Brain microvascular endothelial cell (primary cell): ENCODE measurements around the gene ADIPOQ.
"Not testable (repeated sequence)": the region's sequence is repeated elsewhere in the genome, so short reads cannot be mapped to it uniquely, and the experiment has no call there.

Source experiments
- DNase-seq: peaks from one replicate; pipeline ENCODE4 v3.0.0-alpha.2; 2020
- H3K27ac ChIP-seq: fragments of 250-450 bp; sonication (Bioruptor Pico); 2 replicates; pipeline ENCODE4 v1.5.1; 2020; ENCODE audit warnings: mild to moderate bottlenecking, moderate library complexity
- H3K27me3 ChIP-seq: fragments of 250-450 bp; sonication (Bioruptor Pico); replicated peaks from 2 replicates; pipeline ENCODE4 v1.5.1; 2020; ENCODE audit warnings: mild to moderate bottlenecking
- H3K36me3 ChIP-seq: fragments of 250-450 bp; sonication (Bioruptor Pico); replicated peaks from 2 replicates; pipeline ENCODE4 v1.5.1; 2020; ENCODE audit warnings: mild to moderate bottlenecking
- H3K4me3 ChIP-seq: 2 replicates; pipeline ENCODE4 v1.5.1; 2011; ENCODE audit warnings: low read depth, mild to moderate bottlenecking, control low read depth, low read length, moderate library complexity
- CTCF ChIP-seq: IDR thresholded peaks from 2 replicates; pipeline ENCODE4 v1.5.1; 2011; ENCODE audit warnings: low read depth, mild to moderate bottlenecking, moderate library complexity, low read length, control low read depth, inconsistent platforms; ENCODE audit errors: missing control alignments
- in situ Hi-C: cut with HindIII; loops from 2 replicates; pipeline ENCODE4 v1.10.0; 2017; ENCODE audit warnings: low sequenced_read_pairs, low pct_ligation_motif_present

ADIPOQ gene

GRCh38 chr3:186845756-186846155 is 3.2 kb downstream of the ADIPOQ start:
- H3K27ac ChIP-seq, result no peak overlapping the region
- H3K36me3 ChIP-seq, result no peaks in the 10 kb centered on the region
- DNase-seq, result no peak
- no peak for TF ChIP-seq CTCF
- in situ Hi-C loops, result no loop called here
- H3K27me3 ChIP-seq, result peaks cover 3% of the 10 kb centered on the region
- no peak overlapping the region for H3K4me3 ChIP-seq

DNA sequence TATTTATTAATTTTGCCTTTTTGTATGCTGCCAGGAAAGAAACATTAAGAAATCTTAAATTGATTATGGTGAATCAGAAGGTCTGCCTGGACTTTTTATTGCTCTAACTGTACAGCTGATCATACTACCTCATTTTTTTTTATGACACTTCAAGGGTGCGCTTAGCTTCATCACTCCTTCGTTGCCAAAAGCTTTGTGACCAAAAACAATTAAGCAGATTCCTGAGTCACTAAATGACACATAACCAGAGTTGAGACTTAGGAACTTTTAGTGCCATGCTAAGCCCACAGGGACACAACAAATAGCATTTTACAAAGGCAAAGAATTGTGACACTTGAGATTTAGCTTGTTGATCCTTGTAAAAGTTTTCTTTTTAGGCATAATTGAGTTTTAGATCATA is 4.9 kb downstream of the ADIPOQ start:
- in situ Hi-C loops, result no loop called here
- no peak overlapping the region for H3K27ac ChIP-seq
- H3K4me3 ChIP-seq, result no peak overlapping the region
- no peaks in the 10 kb centered on the region for H3K36me3 ChIP-seq
- H3K27me3 ChIP-seq, result peaks cover 3% of the 10 kb centered on the region
- no peak for DNase-seq
- no peak for TF ChIP-seq CTCF

DNA sequence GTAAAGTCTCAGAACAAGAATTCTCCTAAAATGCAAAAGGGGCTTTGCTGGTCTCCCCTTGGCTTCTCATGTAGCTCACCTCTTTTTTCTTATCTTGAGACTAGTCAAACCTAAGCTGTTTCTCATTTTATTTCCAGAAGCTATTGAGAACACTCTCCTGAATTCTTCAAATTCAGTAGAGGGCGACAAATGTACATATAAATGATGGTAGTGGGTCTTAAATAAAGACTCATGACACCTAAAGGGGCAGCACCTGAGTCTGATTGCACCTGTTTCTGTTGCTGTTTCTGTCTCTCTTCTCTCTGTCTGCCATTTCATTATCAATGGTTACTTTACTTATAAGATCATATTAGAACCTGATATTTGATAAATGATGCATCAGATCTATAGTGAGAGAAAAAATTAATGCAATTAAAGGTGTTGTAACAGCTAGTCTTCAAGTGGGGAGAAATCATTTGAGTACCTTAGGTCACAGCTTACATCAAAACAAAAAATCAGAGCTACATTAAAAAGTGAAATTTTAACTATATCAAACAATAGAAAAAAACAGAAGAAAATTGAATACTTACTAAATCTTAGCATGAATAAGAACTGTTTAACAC is 7.0 kb downstream of the ADIPOQ start:
- Histone ChIP-seq H3K4me3 (no peak overlapping the region), H3K27ac (no peak overlapping the region), H3K27me3 (peaks cover 3% of the 10 kb centered on the region), H3K36me3 (no peaks in the 10 kb centered on the region)
- peak; percentile 37 for TF ChIP-seq CTCF
- no peak for DNase-seq
- in situ Hi-C loops, result no loop called here

DNA sequence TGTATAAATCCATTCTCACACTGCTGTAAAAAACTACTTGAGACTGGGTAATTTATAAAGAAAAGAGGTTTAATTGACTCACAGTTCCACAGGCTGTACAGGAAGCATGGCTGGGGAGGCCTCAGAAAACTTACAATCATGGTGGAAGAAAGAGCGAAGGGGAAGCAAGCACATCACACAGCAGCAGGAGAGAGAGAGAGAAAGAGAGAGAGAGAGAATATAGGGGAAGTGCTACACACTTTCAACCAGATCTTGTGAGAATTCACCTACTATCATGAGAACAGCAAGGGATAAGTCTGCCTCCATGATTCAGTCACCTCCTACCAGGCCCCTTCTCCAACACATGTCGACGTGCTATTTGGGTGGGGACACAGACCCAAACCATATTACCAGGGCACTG is 9.3 kb downstream of the ADIPOQ start:
- H3K27me3 ChIP-seq, in situ Hi-C loops, H3K27ac ChIP-seq, DNase-seq, H3K4me3 ChIP-seq, H3K36me3 ChIP-seq: not testable (repeated sequence)

DNA sequence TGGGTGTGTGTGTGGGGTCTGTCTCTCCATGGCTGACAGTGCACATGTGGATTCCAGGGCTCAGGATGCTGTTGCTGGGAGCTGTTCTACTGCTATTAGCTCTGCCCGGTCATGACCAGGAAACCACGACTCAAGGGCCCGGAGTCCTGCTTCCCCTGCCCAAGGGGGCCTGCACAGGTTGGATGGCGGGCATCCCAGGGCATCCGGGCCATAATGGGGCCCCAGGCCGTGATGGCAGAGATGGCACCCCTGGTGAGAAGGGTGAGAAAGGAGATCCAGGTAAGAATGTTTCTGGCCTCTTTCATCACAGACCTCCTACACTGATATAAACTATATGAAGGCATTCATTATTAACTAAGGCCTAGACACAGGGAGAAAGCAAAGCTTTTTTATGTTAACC is 10.5 kb downstream of the ADIPOQ start:
- TF ChIP-seq CTCF, result no peak
- Histone ChIP-seq H3K36me3 (no peaks in the 10 kb centered on the region), H3K27ac (no peak overlapping the region), H3K27me3 (no peaks in the 10 kb centered on the region), H3K4me3 (no peak overlapping the region)
- no peak for DNase-seq
- in situ Hi-C loops, result no loop called here

DNA sequence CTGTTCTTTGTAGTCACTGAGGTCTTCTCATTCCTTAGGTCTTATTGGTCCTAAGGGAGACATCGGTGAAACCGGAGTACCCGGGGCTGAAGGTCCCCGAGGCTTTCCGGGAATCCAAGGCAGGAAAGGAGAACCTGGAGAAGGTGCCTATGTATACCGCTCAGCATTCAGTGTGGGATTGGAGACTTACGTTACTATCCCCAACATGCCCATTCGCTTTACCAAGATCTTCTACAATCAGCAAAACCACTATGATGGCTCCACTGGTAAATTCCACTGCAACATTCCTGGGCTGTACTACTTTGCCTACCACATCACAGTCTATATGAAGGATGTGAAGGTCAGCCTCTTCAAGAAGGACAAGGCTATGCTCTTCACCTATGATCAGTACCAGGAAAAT is 11.6 kb downstream of the ADIPOQ start:
- Histone ChIP-seq H3K27ac (no peak overlapping the region), H3K4me3 (no peak overlapping the region), H3K36me3 (no peaks in the 10 kb centered on the region), H3K27me3 (no peaks in the 10 kb centered on the region)
- DNase-seq, result no peak
- in situ Hi-C loops, result no loop called here
- TF ChIP-seq CTCF, result no peak
